K562 (cell line): ENCODE measurements around the gene SYNGR1.
A peak's percentile ranks its signal among the peaks of the same experiment; 100 is the strongest.

Source experiments
- ATF3 ChIP-seq, 2 experiments: fragments of 450-650 bp in 1 of 2; sonication (generic) in 1 of 2; formaldehyde crosslinking in 1 of 2; IDR thresholded peaks in 1 of 2; conservative IDR thresholded peaks in 1 of 2; 2 replicates each; pipeline versions ENCODE4 v1.6.1 to v1.8.1; 2016 to 2023; ENCODE audit warnings: mild to moderate bottlenecking in 2 of 2, moderate library complexity in 2 of 2, inconsistent platforms in 1 of 2, missing genetic modification reagents in 1 of 2
- CTCF ChIP-seq, 3 experiments: IDR thresholded peaks in 2 of 3; conservative IDR thresholded peaks in 1 of 3; 2 replicates each; pipeline ENCODE4 v1.5.1; 2011 to 2012; ENCODE audit warnings: low read length in 3 of 3, mild to moderate bottlenecking in 3 of 3, control low read depth in 2 of 3, improper control_type of control experiment in 1 of 3, inconsistent platforms in 1 of 3, low read depth in 1 of 3, mixed read lengths in 1 of 3, moderate library complexity in 1 of 3; ENCODE audit not compliant: insufficient read depth in 2 of 3
- EGR1 ChIP-seq: fragments of 450-650 bp; conservative IDR thresholded peaks from 2 replicates; pipeline ENCODE4 v1.6.1; 2017; ENCODE audit warnings: mild to moderate bottlenecking
- MECOM ChIP-seq: fragments of 250-450 bp; sonication (Bioruptor Pico); IDR thresholded peaks from 2 replicates; pipeline ENCODE4 v1.8.0; 2022; ENCODE audit warnings: inconsistent platforms
- NCOA6 ChIP-seq: fragments of 450-650 bp; IDR thresholded peaks from 2 replicates; pipeline ENCODE4 v1.6.1; 2017; ENCODE audit warnings: mild to moderate bottlenecking
- NFATC3 ChIP-seq: fragments of 450-650 bp; IDR thresholded peaks from 2 replicates; pipeline ENCODE4 v1.6.1; 2017; ENCODE audit warnings: mild to moderate bottlenecking
- ZBTB43 ChIP-seq: sonication (generic); formaldehyde crosslinking; IDR thresholded peaks from 2 replicates; pipeline ENCODE4 v1.8.0; 2023; ENCODE audit warnings: mild to moderate bottlenecking, missing genetic modification reagents
- ZBTB49 ChIP-seq: sonication (generic); formaldehyde crosslinking; IDR thresholded peaks from 2 replicates; pipeline ENCODE4 v1.8.0; 2022; ENCODE audit warnings: missing genetic modification reagents, mild to moderate bottlenecking, borderline replicate concordance
- ZNF699 ChIP-seq: fragments of 250-450 bp; sonication (Bioruptor Pico); IDR thresholded peaks from 2 replicates; pipeline ENCODE4 v1.8.0; 2021; ENCODE audit warnings: mild to moderate bottlenecking, moderate library complexity; ENCODE audit not compliant: insufficient replicate concordance

GRCh38 chr22:39308614-39309363 is 41.0 kb upstream of the SYNGR1 start:
- TF ChIP-seq ATF3 (IDR thresholded peaks at IDR 0.05): peak; percentile 98
- peak; percentile 89 for TF ChIP-seq ATF3 (CRISPR knock-in tag; conservative IDR thresholded peaks at IDR 0.05)
- TF ChIP-seq EGR1: no peak
- no peak for TF ChIP-seq MECOM (CRISPR knock-in tag)
- no peak for TF ChIP-seq ZNF699 (CRISPR knock-in tag)
- TF ChIP-seq CTCF (IDR thresholded peaks at IDR 0.05 in 2 of 3, conservative IDR thresholded peaks at IDR 0.05 in 1 of 3; ENCODE audit: insufficient read depth in 2 of 3, low read depth in 1 of 3, low read length in 3 of 3): no peak
- TF ChIP-seq NCOA6: no peak
- TF ChIP-seq ZBTB49: no peak
- TF ChIP-seq ZBTB43 (CRISPR knock-in tag): no peak
- no peak for TF ChIP-seq NFATC3
